ENCODE measurements around the gene C12orf60.

Gene C12orf60

GRCh38 chr12:14833952-14834351 lies 30.5 kb downstream of the C12orf60 start:
- DNase-seq (ENCODE audit: low read depth in 1 of 2, low spot score in 1 of 2), result no peak

DNA sequence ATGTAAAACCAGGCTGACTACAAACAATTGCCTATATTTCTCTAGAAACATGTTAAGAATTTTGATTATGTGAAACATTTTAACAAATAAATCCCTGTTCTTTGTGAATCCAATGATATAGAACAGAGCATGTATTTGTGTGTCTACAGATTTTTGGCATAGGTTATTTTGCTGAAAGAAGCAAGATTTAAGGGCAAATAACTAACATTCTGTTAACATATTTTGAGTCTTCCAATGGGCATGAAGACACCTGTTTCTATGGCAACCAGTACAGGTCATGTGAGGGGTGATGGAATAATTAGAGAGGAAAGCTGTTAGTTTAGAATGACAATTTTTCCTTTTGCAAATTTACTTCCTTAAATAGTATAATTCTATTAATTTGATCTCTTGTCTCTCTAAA lies 31.0 kb downstream of the C12orf60 start:
- DNase-seq (ENCODE audit: low read depth in 1 of 2, low spot score in 1 of 2), result no peak

- no peak for DNase-seq (ENCODE audit: low read depth in 1 of 2, low spot score in 1 of 2)
Measured at GRCh38 chr12:14836336-14837210, 33.1 kb downstream of the C12orf60 start.

GRCh38 chr12:14839262-14839661 lies 35.8 kb downstream of the C12orf60 start:
- DNase-seq (ENCODE audit: low read depth in 1 of 2, low spot score in 1 of 2), result no peak

- DNase-seq (ENCODE audit: low read depth in 1 of 2, low spot score in 1 of 2), result no peak
Measured at GRCh38 chr12:14840616-14841015, 37.1 kb downstream of the C12orf60 start.

DNA sequence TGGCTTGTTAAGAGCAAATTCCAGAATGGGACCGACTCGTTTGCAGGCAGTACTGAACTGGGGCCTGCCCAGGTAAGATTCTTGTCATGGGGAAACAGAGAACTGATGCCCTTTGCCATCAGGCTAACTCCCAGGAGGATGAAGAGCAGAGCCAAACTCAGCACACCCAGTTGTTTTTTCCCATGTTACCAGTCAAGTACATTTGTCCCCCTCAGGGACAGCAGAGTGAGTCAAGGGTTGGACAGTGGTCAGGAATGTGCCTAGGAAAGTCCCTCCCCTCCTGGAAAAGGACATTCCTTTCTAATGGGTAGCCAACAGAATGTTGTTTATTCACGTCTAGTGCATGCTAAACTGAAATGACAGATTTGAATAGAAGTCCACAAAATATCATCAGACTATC lies 38.3 kb downstream of the C12orf60 start:
- no peak for DNase-seq (ENCODE audit: low read depth in 1 of 2, low spot score in 1 of 2)

- DNase-seq (ENCODE audit: low read depth in 1 of 2, low spot score in 1 of 2), result no peak
Measured at GRCh38 chr12:14842315-14842714, 38.8 kb downstream of the C12orf60 start.

- DNase-seq (ENCODE audit: low read depth in 1 of 2, low spot score in 1 of 2), result no peak
Measured at GRCh38 chr12:14843425-14843887, 40.0 kb downstream of the C12orf60 start, which contains the start of gene ART4. Gene ART4, minus strand, starts transcription at chr12:14843526. Its CDS starts 413 bp downstream, at chr12:14843113.

GRCh38 chr12:14844401-14844800 lies 40.9 kb downstream of the C12orf60 start:
- no peak for DNase-seq (ENCODE audit: low read depth in 1 of 2, low spot score in 1 of 2)

DNA sequence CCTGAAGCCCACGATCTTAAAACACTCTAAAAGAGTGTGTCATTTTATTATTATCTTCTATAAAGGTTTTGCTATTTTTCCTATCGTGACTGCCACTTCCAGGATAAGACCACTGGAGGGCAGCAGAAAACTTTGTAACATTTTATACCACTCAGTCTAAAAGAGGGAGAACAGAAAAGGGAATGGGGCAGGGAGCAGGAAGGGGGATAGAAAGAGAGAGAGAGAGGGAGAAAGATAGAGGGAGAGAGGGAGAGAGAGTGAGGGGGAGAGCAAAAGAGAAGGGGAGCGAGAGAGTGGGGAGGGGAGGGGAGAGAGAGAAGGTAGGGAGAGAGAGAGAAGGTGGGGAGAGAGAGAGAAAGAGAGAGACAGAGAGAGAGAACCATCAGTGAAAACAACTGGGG lies 41.9 kb downstream of the C12orf60 start:
- peak in 1 of 2 donors; percentile 40 for DNase-seq (ENCODE audit: low read depth in 1 of 2, low spot score in 1 of 2)

DNA sequence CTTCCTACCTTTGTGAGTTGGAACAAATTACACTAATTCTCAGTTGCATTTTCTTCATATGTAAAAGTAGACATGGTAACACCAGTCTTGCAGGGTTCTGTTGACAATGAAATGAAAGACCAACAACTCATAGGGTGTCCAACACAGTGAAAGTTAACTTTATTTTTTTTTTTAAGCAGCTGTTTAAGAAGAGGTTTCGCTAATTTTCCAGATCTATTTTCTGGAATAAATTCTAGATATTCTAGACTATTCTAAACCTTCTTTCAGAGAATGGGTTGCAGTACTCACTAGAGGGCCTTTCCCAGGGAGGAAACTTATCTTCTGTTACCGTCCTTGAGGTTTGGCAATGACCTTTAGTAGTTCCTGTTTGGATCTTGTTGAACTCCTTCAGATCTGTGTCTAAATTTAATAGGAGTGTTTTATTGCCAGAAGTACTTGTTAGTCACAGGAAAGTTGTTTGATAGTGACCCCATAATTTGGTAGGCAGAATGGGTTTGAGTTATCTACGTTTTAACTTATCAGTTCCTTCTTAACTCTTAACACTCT lies 42.6 kb downstream of the C12orf60 start:
- DNase-seq (ENCODE audit: low read depth in 1 of 2, low spot score in 1 of 2), result no peak

- DNase-seq (ENCODE audit: low read depth in 1 of 2, low spot score in 1 of 2), result no peak
Measured at GRCh38 chr12:14846876-14847580, 43.6 kb downstream of the C12orf60 start.

- DNase-seq (ENCODE audit: low read depth in 1 of 2, low spot score in 1 of 2), result no peak
Measured at GRCh38 chr12:14849661-14850060, 46.2 kb downstream of the C12orf60 start.

- DNase-seq (ENCODE audit: low read depth in 1 of 2, low spot score in 1 of 2), result no peak
Measured at GRCh38 chr12:14850929-14851663, 47.6 kb downstream of the C12orf60 start.

GRCh38 chr12:14852880-14853279 lies 49.4 kb downstream of the C12orf60 start:
- no peak for DNase-seq (ENCODE audit: low read depth in 1 of 2, low spot score in 1 of 2)

- DNase-seq (ENCODE audit: low read depth in 1 of 2, low spot score in 1 of 2), result no peak
Measured at GRCh38 chr12:14853961-14854360, 50.5 kb downstream of the C12orf60 start.

GRCh38 chr12:14854586-14855183 lies 51.2 kb downstream of the C12orf60 start:
- DNase-seq (ENCODE audit: low read depth in 1 of 2, low spot score in 1 of 2), result no peak

DNA sequence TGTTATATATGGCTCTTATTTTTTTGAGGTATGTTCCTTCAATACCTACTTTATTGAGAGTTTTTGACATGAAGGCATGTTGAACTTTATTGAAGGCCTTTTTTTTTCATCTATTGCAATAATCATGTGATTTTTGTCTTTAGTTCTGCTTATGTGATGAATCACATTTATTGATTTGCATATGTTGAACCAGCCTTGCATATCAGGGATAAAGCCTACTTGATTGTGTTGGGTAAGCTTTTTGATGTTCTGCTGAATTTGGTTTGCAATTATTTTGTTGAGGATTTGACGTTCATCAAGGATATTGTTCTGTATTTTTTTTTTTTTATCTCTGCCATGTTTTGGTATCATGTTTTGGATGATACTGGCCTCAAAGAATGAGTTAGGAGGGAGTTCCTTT lies 55.0 kb downstream of the C12orf60 start:
- no peak for DNase-seq (ENCODE audit: low read depth in 1 of 2, low spot score in 1 of 2)

- no peak for DNase-seq (ENCODE audit: low read depth in 1 of 2, low spot score in 1 of 2)
Measured at GRCh38 chr12:14860490-14860889, 57.0 kb downstream of the C12orf60 start.

DNA sequence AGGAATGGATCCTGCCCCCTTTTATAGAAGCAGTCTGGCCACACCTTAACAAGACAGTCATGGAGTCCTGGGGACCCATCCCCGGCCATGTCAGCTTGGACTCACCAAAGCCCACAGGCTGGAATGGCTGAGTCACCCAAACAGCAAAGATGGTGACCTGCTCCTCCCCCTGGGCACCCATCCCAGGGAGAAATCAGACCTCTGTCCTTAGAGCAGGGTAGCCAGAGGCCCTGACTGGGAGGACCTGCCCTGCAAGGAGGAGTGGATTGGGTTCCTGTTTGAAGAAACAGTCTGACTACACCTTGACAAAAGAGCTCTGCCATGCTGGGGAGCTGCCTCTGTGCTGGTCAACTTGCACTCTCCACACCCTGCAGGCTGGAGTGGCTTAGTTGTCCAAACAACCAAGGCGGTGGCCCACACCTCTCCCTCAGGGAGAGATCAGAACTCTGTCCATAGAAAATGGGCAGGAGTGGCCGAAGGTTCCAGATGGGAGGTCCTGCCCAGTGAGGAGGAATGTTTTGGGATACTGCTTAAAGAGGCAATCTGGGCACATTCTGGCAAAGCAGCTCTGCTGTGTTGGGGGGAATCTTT lies 65.5 kb downstream of the C12orf60 start:
- DNase-seq (ENCODE audit: low read depth in 1 of 2, low spot score in 1 of 2), result no peak

Data from activated CD4-positive, alpha-beta T cell treated with anti-CD3 and anti-CD28 coated beads, Interleukin-2, amount 50 U/mL, for 24 hours (primary cell).